GM18508 (cell line): Measurements from ENCODE around the gene MARK2.
"Not testable (repeated sequence)": the region's sequence is repeated elsewhere in the genome, so short reads cannot be mapped to it uniquely, and the experiment has no call there.

Experiments
- ATAC-seq: cut with Tn5 transposase; IDR thresholded peaks from one replicate; pipeline ENCODE4 v1.9.1; 2021; ENCODE audit warnings: moderate number of reproducible peaks; ENCODE audit not compliant: insufficient read depth, unreplicated experiment

Gene MARK2

GRCh38 chr11:63838678-63839507 is at the start of gene MARK2:
MARK2 (plus strand) TSS chr11:63839110; CDS start chr11:63839507, 397 bp downstream.
- peak; percentile 45 for ATAC-seq

- no peak for ATAC-seq
These were observed 47.3 kb upstream of the MARK2 start for GRCh38 chr11:63791495-63792167.

- no peak for ATAC-seq
These were observed 45.7 kb upstream of the MARK2 start for GRCh38 chr11:63793161-63793560.

GRCh38 chr11:63795066-63795465 is 43.8 kb upstream of the MARK2 start:
- no peak for ATAC-seq

- ATAC-seq = no peak
These were observed 38.0 kb upstream of the MARK2 start for GRCh38 chr11:63800921-63801320.

DNA sequence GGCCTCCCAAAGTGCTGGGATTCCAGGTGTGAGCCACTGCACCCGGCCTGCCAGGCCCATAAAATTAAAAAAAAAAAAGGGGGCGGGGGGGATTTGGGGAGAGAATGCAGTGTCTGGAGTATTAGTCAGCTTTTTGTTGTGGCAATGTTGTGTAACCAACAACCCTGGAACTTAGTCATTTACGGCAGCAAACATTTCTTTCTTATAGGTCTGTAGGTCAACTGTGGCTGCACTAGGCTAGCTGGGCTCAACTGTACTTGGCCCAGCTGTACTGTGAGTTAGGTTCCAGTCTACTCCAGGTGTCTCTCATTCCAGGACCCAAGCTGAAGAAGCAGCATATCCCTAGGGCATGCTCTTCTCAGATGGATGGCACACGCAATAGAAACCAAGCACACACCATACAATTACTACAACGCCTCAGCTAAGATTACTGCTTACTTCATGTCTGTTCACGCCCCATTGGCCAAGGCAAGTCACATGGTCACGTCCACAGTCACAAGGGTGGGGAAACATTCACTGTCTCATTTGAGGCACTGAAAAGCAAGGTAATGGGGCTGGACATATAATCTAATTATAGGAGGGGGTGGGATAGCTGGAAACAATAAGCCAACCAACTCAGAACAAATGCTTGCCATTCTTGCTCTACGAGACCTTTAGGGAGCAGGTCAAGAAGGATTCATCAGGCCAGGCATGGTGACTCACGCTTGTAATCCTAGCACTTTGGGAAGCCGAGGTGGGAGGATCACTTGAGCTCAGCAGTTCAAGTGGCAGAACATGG is 36.1 kb upstream of the MARK2 start:
- no peak for ATAC-seq

GRCh38 chr11:63804259-63804658 is 34.7 kb upstream of the MARK2 start:
- ATAC-seq = no peak

DNA sequence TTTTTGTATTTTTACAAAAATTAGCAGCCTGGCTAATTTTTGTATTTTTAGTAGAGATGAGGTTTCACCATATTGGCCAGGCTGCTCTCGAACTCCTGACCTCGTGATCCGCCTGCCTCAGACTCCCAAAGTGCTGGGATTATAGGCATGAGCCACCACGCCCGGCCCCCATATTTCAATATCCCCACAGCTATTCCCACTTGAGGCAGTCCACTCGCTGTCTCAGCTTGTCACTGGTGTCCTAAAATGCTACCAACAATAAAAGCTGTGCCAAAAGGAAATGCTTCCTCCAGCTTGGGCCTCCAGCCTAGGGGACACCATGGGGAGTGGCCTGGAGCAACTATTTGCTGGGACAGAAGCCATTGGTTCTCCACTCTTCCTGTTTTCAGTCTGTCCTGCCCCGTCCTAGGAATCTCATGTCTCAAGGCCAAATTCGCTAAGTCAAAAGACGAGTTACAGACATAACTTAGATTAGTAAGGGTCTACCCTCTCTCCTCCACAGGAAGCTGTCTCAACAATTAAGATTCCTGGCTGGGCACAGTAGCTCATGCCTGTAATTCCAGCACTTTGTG is 33.0 kb upstream of the MARK2 start:
- ATAC-seq = no peak

DNA sequence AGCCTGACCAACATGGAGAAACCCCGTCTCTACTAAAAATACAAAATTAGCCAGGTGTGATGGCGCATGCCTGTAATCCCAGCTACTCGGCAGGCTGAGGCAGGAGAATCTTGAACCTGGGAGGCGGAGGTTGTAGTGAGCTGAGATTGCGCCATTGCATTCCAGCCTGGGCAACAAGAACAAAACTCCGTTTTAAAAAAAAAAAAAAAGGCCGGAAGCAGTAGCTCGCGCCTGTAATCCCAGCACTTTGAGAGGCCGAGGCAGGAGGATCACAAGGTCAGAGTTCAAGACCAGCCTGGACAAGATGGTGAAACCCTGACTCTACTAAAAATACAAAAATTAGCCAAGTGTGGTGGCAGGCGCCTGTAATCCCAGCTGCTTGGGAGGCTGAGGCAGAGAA is 28.5 kb upstream of the MARK2 start:
- not testable (repeated sequence) for ATAC-seq

DNA sequence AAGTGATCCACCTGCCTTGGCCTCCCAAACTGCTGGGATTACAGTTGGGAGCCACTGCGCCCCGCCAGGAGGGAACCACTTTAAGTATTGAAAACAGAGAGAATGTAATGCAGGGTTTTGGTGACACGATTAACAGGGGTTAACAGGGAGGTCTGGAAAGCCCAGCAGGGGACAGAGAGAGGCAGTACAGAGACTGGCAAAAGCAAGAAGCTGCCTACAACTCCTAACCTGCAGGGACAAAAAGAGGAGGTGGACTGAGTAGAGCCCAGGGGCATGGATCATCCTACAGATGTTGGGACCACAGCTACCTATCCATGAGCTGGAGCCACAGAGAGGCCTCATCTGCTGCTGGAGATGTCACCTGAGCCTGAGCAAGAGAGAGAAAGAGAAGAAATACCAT is 27.4 kb upstream of the MARK2 start:
- ATAC-seq = no peak

DNA sequence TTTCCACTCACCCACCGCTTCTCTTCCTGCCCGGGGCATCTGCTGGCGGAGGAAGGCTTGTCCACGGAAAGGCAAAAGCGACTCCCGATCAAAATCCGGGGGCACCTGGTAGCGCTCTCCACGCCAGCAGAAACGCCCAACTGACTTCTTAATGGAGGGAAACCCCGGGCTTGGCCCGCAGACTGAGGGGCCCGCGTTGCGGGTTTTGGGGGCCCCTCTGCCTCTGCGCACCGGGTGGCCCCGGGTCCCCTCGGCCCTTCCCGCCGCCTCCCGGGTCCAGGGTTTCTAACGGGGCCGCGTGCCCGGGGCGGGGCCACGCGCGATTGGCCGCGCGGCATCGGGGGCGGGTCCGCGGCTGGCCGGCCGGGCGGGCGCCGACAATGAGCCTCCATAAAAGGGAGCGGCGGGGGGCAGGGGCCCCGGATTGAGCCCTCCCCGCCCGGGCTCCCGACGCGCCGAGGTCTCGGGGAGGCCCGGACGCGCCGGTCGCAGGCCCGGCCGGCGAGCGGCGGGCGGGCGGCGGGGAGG is 25.8 kb upstream of the MARK2 start, which contains the start of gene SPINDOC:
Gene SPINDOC, plus strand, starts transcription at position 422 of the 528 bp plus-strand sequence. CDS start 231 bp downstream, outside the sequence.
- ATAC-seq = no peak

GRCh38 chr11:63813563-63814382 is 25.1 kb upstream of the MARK2 start:
- no peak for ATAC-seq

DNA sequence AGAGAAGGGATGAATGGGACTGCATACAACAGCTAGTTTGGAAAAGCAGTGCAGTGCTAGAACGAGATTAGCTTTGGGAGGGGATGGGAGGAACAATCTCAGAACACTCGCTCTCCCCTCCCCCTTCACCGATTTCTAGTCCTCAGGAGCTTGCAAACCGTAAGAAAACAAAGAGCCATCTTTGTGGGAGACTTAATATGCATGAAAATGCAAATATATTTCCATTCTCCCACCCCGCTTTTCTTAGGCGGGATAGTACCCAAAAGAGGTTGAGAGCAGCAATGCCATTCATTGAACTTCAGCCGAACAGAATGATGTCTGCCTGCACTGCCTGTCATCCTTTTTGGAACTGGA is 24.6 kb upstream of the MARK2 start:
- no peak for ATAC-seq

DNA sequence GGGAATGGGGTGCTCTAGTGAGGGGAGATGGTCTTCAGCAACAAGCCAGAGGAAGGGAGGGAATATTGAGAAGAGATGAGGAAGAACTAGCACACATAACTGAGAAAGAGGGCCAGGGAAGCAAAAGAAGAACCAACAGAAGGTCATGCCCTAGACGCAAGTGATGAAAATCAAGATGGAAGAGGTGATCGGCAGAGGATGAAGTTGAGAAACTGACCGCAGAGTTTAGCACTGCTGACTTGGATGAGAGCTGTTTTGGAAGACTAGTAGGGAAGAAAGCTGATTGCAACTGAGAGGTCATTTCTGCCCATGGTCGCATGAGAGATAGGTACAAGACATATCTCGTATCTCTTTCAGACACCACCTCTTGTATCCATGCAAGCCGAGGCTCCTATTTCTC is 22.7 kb upstream of the MARK2 start:
- ATAC-seq = no peak

GRCh38 chr11:63816732-63817131 is 22.2 kb upstream of the MARK2 start:
- no peak for ATAC-seq

- no peak for ATAC-seq
These were observed 21.0 kb upstream of the MARK2 start for GRCh38 chr11:63817758-63818498.

DNA sequence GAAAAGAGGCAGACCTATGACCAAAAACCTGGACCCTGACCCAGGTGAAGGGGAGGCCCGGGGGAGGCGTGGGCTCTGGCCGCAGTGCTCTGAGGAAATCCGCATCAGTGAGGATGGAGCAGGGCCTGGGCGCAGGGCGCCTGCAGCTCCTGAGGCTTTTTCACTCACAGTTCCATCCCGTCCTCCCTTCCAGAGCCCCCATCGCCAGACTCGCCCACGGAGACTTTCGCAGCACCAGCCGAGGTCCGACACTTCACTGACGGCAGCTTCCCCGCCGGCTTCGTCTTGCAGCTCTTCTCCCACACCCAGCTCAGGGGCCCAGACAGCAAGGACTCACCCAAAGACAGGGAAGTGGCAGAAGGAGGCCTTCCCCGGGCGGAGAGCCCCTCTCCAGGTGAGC is 20.3 kb upstream of the MARK2 start:
- ATAC-seq = no peak

GRCh38 chr11:63821411-63821810 is 17.5 kb upstream of the MARK2 start:
- no peak for ATAC-seq
